GM18507 (cell line): Measurements from ENCODE around the gene DAND5.
"Not testable (repeated sequence)": the region's sequence is repeated elsewhere in the genome, so short reads cannot be mapped to it uniquely, and the experiment has no call there.

Experiments
- DNase-seq: peaks from one replicate; pipeline ENCODE4 v3.0.0; 2011; ENCODE audit warnings: low read depth; ENCODE audit not compliant: insufficient read length; ENCODE audit errors: extremely low spot score
- FAIRE-seq: peaks from 2 replicates; lab custom pipeline; 2011; peaks lifted over from hg19 to GRCh38; lab: Jason Lieb, UNC

The DAND5 gene

GRCh38 chr19:12957389-12957952 is 11.9 kb upstream of the DAND5 start:
- not testable (repeated sequence) for FAIRE-seq, DNase-seq

- FAIRE-seq (no peak), DNase-seq (no peak)
These were observed 9.9 kb upstream of the DAND5 start for GRCh38 chr19:12959481-12959880.

GRCh38 chr19:12965017-12965811 is 4.2 kb upstream of the DAND5 start:
- FAIRE-seq = peak; percentile 81
- DNase-seq = peak; percentile 75

GRCh38 chr19:12965812-12966135 is 3.6 kb upstream of the DAND5 start:
- no peak for DNase-seq
- FAIRE-seq = no peak

- FAIRE-seq (no peak), DNase-seq (no peak)
These were observed 1.5 kb upstream of the DAND5 start for GRCh38 chr19:12967907-12968306.

GRCh38 chr19:12970070-12970820 is 869 bp downstream of the DAND5 start:
- DNase-seq = no peak
- FAIRE-seq = no peak

- FAIRE-seq = no peak
These were observed 3.9 kb downstream of the DAND5 start for GRCh38 chr19:12973236-12973635.

GRCh38 chr19:12974301-12975220 is 5.2 kb downstream of the DAND5 start:
- DNase-seq = no peak
- no peak for FAIRE-seq

More at GRCh38 chr19:12973236-12973635, 3.9 kb downstream of the DAND5 start:
- no peak for DNase-seq

GRCh38 chr19:12975221-12975741 is 5.9 kb downstream of the DAND5 start:
- FAIRE-seq (no peak), DNase-seq (no peak)

GRCh38 chr19:12976109-12976508 is 6.7 kb downstream of the DAND5 start:
- not testable (repeated sequence) for DNase-seq, FAIRE-seq

GRCh38 chr19:12979974-12980373 is 10.6 kb downstream of the DAND5 start:
- no peak for DNase-seq
- FAIRE-seq = no peak

GRCh38 chr19:12982648-12983047 is 13.3 kb downstream of the DAND5 start:
- DNase-seq (no peak), FAIRE-seq (no peak)

- FAIRE-seq (no peak), DNase-seq (no peak)
These were observed 13.7 kb downstream of the DAND5 start for GRCh38 chr19:12983091-12983490.

- peak; percentile 72 for FAIRE-seq
- DNase-seq = peak; percentile 74
These were observed 14.3 kb downstream of the DAND5 start for GRCh38 chr19:12983542-12984142.

GRCh38 chr19:12984143-12984627 is 14.8 kb downstream of the DAND5 start:
- DNase-seq = no peak
- FAIRE-seq = no peak

GRCh38 chr19:12984683-12985048 is 15.3 kb downstream of the DAND5 start:
- DNase-seq (no peak), FAIRE-seq (no peak)

GRCh38 chr19:12985049-12985776 is 15.8 kb downstream of the DAND5 start:
- DNase-seq = no peak
- peak; percentile 35 for FAIRE-seq

- no peak for FAIRE-seq
- no peak for DNase-seq
These were observed 17.4 kb downstream of the DAND5 start for GRCh38 chr19:12986726-12987125.
